ENCODE measurements around the gene ERBB4.

- no peak for TF ChIP-seq CTCF (conservative IDR thresholded peaks at IDR 0.05; ENCODE audit: low read depth, low read length)
- TF ChIP-seq EZH2 (IDR thresholded peaks at IDR 0.05; ENCODE audit: borderline replicate concordance, low read depth, low read length, poor library complexity, severe bottlenecking), result no peak
These were observed 116.9 kb downstream of the ERBB4 start for GRCh38 chr2:212421556-212422334.
